ENCODE measurements around the gene OARD1.

Gene OARD1

DNA sequence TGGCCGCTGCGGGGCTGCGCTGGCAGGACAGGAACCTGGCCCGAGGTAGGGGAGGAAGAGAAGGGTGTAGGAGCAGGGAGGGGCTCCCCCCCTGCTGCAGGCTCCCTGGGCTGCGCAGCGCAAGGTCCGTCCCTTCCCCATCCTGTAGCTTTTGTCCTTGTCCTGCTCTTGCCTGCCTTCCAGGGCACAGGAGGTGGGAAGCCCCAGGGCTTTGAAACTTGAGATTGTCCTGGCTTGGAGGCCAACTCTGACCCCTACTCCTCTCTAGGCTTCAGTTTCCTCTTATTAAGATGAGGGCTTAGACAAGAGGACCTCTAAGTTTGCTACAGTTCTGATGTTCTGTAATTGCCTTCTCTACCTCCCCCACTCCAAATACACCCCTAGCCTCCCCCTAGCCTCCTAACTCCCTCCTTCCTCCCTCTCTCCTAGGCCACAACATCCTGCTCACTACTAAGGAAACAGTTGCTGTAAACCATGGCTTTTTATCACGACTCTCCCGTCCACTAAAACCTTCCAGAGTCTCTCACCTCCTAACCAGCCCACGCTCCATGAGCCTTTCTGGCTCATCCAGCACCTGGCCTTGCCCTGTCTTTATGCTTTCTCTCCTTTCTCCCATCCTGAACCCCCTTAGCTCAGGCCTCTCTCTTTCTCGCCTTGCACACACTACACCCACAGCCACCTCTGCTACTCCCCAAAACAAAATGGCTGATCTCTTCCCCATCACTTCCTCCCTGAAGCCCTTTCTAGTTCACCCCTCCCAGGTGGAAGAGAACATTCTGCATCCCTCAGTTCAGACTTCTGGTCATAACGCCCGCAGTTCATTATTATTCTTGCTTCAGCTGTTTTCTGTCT, 43.4 kb downstream of the OARD1 start:
- H3K4me2 ChIP-seq (ENCODE audit: low read depth, low read length, poor library complexity, severe bottlenecking), result peak overlapping the region; percentile 36
- peak overlapping the region; percentile 91 for H2AFZ ChIP-seq (ENCODE audit: low read depth, low read length, severe bottlenecking)
- no peaks in the 10 kb centered on the region for H3K79me2 ChIP-seq (ENCODE audit: insufficient read depth, low read length)
- no peaks in the 10 kb centered on the region for H3K36me3 ChIP-seq (ENCODE audit: low read length)
- peak overlapping the region; percentile 11 for H3K4me3 ChIP-seq (ENCODE audit: insufficient read depth, low read length, poor library complexity, severe bottlenecking)
- no peak overlapping the region for H3K27ac ChIP-seq (ENCODE audit: low read depth, low read length)
- H3K9me3 ChIP-seq (ENCODE audit: insufficient read depth, low read length), result no peaks in the 10 kb centered on the region
- peak overlapping the region; percentile 46 for H3K9ac ChIP-seq (ENCODE audit: low read length)
- H3K27me3 ChIP-seq (ENCODE audit: low read length), result no peaks in the 10 kb centered on the region
- no peaks in the 10 kb centered on the region for H3K9me2 ChIP-seq (replicated peaks; ENCODE audit: insufficient read depth, low read length)
- H3F3A ChIP-seq (ENCODE audit: insufficient read depth), result no peaks in the 10 kb centered on the region
- H4K20me1 ChIP-seq (ENCODE audit: low read depth, low read length), result no peaks in the 10 kb centered on the region
- TF ChIP-seq, protein P1, sequence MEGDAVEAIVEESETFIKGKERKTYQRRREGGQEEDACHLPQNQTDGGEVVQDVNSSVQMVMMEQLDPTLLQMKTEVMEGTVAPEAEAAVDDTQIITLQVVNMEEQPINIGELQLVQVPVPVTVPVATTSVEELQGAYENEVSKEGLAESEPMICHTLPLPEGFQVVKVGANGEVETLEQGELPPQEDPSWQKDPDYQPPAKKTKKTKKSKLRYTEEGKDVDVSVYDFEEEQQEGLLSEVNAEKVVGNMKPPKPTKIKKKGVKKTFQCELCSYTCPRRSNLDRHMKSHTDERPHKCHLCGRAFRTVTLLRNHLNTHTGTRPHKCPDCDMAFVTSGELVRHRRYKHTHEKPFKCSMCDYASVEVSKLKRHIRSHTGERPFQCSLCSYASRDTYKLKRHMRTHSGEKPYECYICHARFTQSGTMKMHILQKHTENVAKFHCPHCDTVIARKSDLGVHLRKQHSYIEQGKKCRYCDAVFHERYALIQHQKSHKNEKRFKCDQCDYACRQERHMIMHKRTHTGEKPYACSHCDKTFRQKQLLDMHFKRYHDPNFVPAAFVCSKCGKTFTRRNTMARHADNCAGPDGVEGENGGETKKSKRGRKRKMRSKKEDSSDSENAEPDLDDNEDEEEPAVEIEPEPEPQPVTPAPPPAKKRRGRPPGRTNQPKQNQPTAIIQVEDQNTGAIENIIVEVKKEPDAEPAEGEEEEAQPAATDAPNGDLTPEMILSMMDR (IDR thresholded peaks at IDR 0.05; ENCODE audit: insufficient read depth, low read length, poor library complexity, severe bottlenecking), result no peak
- no peak for TF ChIP-seq EZH2phosphoT487 (conservative IDR thresholded peaks at IDR 0.05; ENCODE audit: low read length)

DNA sequence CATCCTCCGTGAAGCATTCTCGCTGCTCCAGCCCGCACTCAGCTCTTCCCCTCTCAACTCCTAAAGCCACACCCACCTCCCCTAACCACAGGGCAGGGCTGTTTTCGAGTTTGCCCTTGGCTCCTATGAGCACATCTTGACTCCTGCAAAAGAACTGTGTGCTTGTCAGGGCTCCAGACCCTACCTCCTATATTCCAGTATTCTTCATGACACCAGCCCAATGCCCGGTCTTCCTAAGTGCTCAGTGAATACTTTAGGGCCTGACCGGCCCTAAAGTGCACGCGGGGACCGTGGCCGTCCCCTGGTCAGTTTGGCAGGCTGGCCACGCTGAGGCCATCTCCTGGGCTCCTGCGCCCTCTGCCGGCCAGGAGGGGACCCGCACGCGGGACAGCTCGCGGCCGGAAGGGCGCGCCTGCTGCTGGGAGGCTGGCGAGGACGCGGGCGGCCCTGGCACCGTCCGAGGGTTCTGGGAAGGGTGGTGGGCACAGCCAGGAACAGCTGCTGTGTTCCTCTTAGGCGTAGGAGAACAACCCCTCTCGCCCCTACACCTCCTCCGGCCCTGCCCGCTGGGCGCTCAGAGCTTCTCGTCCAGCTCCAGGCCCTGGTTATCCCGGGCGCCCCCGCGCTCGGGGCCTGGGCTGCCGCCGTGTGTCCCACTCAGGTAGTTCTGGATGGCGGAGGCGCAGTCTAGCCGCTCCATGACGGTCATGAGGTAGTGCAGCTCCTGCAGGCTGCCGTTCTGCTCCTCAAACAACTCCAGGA, 44.2 kb downstream of the OARD1 start:
- H3F3A ChIP-seq (ENCODE audit: insufficient read depth), result no peaks in the 10 kb centered on the region
- H3K36me3 ChIP-seq (ENCODE audit: low read length), result no peaks in the 10 kb centered on the region
- no peaks in the 10 kb centered on the region for H3K79me2 ChIP-seq (ENCODE audit: insufficient read depth, low read length)
- no peak overlapping the region for H3K27ac ChIP-seq (ENCODE audit: low read depth, low read length)
- H3K27me3 ChIP-seq (ENCODE audit: low read length), result no peaks in the 10 kb centered on the region
- H3K9ac ChIP-seq (ENCODE audit: low read length), result peak overlapping the region; percentile 46
- H4K20me1 ChIP-seq (ENCODE audit: low read depth, low read length), result no peaks in the 10 kb centered on the region
- H2AFZ ChIP-seq (ENCODE audit: low read depth, low read length, severe bottlenecking), result peak overlapping the region; percentile 91
- peak overlapping the region; percentile 36 for H3K4me2 ChIP-seq (ENCODE audit: low read depth, low read length, poor library complexity, severe bottlenecking)
- H3K4me3 ChIP-seq (ENCODE audit: insufficient read depth, low read length, poor library complexity, severe bottlenecking), result peak overlapping the region; percentile 11
- H3K9me3 ChIP-seq (ENCODE audit: insufficient read depth, low read length), result no peaks in the 10 kb centered on the region
- TF ChIP-seq, protein P1 (IDR thresholded peaks at IDR 0.05; ENCODE audit: insufficient read depth, low read length, poor library complexity, severe bottlenecking), result peak; percentile 100
- no peak for TF ChIP-seq EZH2phosphoT487 (conservative IDR thresholded peaks at IDR 0.05; ENCODE audit: low read length)
- no peaks in the 10 kb centered on the region for H3K9me2 ChIP-seq (replicated peaks; ENCODE audit: insufficient read depth, low read length)

DNA sequence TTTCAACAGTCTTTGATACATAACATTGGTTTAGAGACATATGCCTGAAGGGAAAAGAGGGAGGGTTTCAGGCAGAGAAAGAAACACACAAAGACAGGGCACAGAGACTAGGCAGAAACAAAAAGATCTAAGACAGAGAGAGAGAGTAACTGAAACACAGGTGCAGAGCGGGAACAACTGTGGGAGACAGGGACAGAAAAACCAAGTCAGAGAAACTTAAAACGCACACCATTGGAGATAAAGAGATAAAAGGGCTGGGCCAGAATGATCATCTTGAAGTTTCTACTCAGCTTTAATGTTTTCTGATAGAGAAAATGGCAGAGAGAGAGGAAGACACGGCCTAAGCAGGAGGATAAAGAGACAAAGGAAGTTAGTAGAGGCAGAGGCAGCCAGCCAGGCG, 44.9 kb downstream of the OARD1 start:
- Histone ChIP-seq H2AFZ (ENCODE audit: low read depth, low read length, severe bottlenecking) (peak overlapping the region; percentile 91), H3K27ac (ENCODE audit: low read depth, low read length) (no peak overlapping the region), H4K20me1 (ENCODE audit: low read depth, low read length) (no peaks in the 10 kb centered on the region), H3K4me2 (ENCODE audit: low read depth, low read length, poor library complexity, severe bottlenecking) (peak overlapping the region; percentile 36), H3F3A (ENCODE audit: insufficient read depth) (no peaks in the 10 kb centered on the region), H3K36me3 (ENCODE audit: low read length) (no peaks in the 10 kb centered on the region), H3K9me3 (ENCODE audit: insufficient read depth, low read length) (no peaks in the 10 kb centered on the region), H3K9me2 (replicated peaks; ENCODE audit: insufficient read depth, low read length) (no peaks in the 10 kb centered on the region), H3K79me2 (ENCODE audit: insufficient read depth, low read length) (no peaks in the 10 kb centered on the region), H3K27me3 (ENCODE audit: low read length) (no peaks in the 10 kb centered on the region), H3K9ac (ENCODE audit: low read length) (peak overlapping the region; percentile 46; the same call in 1 of the 2 replicates), H3K4me3 (ENCODE audit: insufficient read depth, low read length, poor library complexity, severe bottlenecking) (peak overlapping the region; percentile 5)
- TF ChIP-seq EZH2phosphoT487 (conservative IDR thresholded peaks at IDR 0.05; ENCODE audit: low read length), result no peak

Measured in SU-DHL-6 (cell line).